ENCODE measurements around the gene CYFIP1.

DNA sequence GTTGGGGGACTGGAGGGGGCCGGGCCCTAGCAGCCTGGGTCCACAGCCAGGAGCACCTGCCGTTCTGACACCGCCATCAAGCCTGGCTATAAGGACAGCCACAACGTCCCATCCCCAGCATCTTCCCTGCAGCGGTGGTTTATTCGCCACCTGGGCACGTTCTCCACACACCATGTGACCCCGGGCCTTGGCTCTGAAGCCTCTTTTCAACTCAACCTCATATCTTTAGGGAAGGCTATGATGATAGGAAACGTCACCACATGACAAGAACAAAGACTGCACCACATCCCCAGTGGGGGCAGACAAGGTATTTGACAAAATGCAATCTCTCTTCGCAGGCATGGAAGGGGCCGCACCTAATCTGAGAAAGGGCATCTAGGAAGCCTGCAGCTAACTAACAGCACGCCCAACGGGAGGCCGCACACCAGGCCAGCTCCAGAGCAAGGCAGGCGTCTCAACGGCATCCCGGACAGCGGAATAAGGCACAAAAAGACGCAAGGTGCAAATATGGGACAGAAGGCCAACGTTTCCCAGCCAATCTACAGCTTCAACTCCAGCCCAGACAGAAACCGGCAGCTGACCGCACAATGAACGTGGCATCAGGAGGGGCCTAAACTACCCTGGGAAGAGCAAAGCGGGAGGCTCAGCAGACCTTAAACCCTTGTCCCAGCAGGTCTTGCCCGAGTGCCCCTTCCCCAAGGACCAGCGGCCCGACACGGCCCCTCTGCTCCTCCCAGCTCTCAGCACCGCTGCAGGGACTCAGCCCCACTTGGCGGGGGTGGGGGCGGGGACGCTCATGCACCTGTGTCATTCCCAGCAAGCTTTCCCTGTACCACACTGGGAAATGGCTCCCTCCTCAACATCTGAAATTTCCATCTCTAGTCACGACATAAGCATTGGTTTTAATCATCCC is 99.8 kb downstream of the CYFIP1 start:
- TF ChIP-seq, protein P1, sequence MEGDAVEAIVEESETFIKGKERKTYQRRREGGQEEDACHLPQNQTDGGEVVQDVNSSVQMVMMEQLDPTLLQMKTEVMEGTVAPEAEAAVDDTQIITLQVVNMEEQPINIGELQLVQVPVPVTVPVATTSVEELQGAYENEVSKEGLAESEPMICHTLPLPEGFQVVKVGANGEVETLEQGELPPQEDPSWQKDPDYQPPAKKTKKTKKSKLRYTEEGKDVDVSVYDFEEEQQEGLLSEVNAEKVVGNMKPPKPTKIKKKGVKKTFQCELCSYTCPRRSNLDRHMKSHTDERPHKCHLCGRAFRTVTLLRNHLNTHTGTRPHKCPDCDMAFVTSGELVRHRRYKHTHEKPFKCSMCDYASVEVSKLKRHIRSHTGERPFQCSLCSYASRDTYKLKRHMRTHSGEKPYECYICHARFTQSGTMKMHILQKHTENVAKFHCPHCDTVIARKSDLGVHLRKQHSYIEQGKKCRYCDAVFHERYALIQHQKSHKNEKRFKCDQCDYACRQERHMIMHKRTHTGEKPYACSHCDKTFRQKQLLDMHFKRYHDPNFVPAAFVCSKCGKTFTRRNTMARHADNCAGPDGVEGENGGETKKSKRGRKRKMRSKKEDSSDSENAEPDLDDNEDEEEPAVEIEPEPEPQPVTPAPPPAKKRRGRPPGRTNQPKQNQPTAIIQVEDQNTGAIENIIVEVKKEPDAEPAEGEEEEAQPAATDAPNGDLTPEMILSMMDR (IDR thresholded peaks at IDR 0.05) = no peak
- TF ChIP-seq, protein P2, sequence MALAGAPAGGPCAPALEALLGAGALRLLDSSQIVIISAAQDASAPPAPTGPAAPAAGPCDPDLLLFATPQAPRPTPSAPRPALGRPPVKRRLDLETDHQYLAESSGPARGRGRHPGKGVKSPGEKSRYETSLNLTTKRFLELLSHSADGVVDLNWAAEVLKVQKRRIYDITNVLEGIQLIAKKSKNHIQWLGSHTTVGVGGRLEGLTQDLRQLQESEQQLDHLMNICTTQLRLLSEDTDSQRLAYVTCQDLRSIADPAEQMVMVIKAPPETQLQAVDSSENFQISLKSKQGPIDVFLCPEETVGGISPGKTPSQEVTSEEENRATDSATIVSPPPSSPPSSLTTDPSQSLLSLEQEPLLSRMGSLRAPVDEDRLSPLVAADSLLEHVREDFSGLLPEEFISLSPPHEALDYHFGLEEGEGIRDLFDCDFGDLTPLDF (CRISPR knock-in tag; IDR thresholded peaks at IDR 0.05) = no peak

Measured in WTC11 (cell line).